ENCODE measurements around the gene GRM5.
"Not testable (repeated sequence)": the region's sequence is repeated elsewhere in the genome, so short reads cannot be mapped to it uniquely, and the experiment has no call there.

The GRM5 gene

DNA sequence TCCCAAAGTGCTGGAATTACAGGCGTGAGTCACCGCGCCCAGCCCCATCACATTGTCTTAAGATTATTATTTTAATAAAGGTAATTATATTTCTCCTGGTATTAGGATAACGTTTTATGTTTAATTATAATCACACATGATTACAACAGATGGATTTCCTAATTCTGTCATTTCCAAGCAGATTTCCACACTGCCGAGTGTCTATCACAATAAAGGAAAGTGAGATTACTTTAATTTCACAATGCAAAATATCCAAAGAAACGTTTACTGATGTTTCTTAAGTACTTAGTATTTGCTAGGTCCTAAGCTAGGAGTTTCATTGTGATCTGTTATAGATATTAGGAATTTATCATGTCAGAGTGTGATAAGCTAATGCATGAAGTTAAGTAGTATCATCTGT, 524.8 kb downstream of the GRM5 start:
- no peak for DNase-seq (ENCODE audit: low spot score)

DNA sequence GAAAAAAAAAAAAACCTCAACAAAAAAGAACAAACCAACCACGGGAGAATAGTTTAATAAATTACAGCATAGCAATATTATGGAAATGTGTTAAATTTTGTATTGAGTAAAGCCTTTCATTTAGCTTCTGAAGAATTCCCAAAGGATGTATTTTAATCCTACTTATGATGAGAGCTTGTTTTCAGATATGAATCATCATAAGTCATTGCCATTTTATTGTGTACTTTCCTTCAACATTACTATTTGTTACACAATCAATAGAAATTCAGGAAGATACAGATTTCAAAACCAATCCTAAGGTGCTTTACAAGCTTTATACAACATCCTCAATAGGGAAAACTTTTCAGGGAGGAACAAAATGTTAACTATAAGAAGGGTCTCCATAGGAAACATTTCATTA, 527.7 kb downstream of the GRM5 start:
- no peak for DNase-seq (ENCODE audit: low spot score)

DNA sequence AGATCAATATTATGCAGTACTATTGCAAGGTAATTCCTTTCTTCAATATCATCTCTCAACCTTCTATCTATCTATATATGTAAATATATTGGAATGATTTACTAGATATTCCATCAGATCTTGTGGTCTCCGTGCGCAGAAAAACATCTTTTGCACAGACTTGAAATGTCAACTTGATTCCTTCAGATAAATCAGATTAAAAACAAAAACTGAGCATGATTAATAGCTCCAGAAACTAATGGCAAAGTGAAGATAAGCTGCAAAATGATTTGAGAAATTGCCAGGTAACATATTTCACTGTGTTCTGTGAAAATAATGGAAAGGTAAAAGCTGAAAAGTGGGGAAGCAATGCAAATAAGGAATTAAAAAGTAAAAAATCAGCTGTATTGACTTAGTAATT, 528.2 kb downstream of the GRM5 start:
- DNase-seq (ENCODE audit: low spot score) = no peak

DNA sequence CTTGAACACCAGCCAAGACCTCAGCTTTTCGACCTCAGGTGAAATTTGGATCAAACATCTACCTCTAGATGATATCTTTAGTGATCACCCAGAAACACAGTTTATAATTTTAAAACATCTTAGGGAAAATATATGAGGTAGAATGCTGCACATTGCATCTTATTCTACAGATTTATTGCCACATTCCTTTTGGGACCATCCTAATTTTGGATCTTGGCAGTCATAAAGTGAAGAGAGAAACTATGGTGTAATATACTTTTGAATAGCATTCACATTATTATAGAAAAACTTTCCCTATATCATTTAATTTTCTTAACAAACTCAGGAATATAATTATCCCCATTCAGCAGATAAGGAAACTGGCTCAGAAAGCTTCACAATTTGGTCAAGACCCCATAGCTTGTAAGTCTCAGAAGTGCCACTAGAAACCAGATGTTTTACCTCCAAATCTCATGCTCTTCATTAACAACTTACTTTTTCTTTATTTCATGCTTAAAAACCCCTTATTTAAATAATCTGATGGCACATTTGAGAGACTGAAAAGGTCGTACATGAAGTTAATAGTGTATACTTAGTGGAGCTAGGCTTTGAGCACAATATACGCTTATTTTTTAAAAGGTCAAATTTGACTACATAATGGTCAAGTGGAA, 529.0 kb downstream of the GRM5 start:
- no peak for DNase-seq (ENCODE audit: low spot score)

DNA sequence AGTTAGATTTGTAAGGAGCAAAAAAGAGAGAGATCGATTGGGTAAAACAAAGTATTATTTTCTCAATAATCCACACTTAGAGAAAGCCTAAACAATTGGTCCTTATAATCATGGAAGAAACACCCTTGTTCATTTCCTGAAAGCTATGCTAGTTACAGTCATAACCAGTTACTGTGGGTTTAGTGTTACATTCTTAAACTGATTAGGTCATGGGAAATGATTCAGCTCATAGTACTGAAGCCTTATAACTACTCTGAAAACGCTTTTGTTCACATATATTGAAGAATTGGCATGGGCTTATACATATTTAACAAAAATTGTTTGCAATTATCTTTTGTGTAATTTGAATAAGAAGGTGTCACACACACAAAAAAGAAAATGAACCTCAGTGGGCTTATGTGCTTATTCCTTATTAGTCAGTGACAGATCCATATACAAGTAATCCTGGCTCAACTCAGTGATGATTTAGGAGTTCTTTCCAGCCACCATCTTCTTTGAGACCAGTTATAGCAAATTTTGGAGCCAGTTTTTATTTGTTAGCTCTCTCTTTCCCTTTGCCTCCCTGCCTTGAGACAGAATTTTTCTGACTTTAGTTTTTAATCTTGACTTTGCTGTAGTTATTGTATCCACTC, 529.8 kb downstream of the GRM5 start:
- DNase-seq (ENCODE audit: low spot score) = no peak

DNA sequence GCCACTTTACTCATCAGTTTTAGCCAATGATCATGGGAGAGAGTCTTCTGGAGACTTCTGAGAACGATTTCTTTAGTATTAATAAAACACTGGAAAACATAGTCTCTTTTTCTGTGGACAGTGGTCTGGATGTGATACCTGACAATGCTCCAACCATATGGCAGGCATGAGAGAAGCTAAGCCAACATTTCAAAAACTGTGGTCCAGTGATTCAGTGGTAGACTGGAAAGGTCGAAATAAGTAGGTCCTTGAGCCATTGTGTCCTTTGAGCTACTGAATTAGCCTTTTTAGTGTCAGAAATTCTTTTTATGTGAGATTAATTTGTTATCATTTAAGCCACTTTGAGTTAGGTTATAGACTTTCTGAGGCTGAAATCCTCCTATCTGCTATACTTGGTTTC, 530.5 kb downstream of the GRM5 start:
- no peak for DNase-seq (ENCODE audit: low spot score)

DNA sequence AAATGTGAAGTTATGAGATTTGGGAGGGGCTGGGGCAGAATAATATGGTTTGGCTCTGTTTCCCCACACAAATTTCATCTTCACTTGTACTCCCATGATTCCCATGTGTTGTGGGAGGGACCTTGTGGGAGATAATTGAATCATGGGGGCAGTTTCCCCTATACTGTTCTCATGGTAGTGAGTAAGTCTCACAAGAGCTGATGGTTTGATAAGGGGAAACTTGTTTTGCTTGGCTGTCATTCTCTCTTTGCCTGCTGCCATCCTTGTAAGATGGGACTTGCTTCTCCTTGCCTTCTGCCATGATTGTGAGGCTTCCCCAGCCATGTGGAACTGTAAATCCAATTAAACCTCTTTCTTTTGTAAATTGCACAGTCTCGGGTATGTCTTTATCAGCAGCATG, 531.1 kb downstream of the GRM5 start:
- DNase-seq (ENCODE audit: low spot score) = not testable (repeated sequence)

DNA sequence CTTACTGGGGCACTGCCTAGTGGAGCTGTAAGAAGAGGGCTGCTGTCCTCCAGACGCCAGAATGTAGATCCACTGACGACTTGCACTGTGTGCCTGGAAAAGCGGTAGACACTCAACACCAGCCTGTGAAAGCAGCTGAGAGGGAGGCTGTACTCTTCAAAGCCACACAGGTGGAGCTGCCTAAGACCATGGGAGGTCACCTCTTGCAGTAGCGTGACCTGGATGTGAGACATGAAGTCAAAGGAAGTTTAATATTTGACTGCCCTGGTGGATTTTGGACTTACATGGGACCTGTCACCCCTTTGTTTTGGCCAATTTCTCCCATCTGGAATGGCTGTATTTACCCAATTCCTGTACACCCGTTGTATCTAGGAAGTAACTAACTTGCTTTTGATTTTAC, 531.6 kb downstream of the GRM5 start:
- no peak for DNase-seq (ENCODE audit: low spot score)

DNA sequence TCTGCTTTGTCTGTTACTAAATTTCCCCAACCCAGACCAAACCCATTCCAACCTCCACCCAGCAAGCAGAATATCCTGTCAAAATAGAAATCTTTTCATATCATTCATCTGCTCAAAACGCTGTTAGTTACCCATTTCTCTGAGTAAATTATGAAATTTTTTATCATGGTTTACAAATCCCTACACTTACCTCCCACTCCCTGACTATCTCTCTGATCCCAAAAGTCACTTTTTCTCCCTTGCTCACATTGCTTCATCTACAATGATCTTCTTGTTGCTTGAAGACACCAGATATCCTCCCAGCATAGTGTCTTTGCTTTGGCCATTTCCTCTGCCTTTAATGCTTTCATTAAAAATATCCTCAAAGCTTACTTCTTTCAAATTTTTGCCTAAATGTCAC, 532.8 kb downstream of the GRM5 start:
- no peak for DNase-seq (ENCODE audit: low spot score)

DNA sequence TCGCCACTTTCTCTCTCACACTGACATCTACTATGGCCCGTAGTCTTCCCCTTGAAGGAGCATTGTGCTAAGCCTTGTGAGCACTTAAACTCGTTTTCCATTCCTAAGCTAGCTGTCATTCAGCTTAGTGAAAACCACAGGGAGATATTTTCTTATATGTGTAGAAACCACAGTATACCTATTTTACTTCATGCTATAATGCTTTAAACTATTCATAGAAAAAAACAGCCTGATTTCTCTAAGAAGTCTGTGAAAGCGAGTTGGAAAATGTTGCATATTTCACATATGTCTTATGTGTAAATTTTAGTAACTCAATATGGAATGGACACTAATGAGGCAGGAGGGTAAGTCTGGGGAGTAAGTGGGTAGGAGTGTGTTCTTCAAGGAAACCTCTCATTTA, 534.0 kb downstream of the GRM5 start:
- no peak for DNase-seq (ENCODE audit: low spot score)

DNA sequence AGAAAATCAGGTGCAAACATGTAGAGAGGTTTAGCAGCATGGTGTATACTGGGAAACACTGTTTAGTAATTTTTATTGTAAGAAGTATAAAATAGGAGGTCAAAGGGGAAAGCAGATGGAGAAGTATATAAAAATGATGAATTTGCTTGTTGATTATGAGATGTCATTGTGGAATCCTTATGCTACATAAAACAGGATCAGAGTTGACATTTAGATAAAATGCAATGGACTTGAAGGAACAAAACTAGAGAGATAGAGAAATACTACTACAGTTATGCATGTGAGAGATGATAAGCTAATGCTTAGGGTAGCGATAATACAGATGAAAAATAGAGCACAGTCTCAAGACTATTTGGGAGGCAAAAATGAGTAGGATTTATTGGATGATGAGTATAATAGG, 536.4 kb downstream of the GRM5 start:
- no peak for DNase-seq (ENCODE audit: low spot score)

DNA sequence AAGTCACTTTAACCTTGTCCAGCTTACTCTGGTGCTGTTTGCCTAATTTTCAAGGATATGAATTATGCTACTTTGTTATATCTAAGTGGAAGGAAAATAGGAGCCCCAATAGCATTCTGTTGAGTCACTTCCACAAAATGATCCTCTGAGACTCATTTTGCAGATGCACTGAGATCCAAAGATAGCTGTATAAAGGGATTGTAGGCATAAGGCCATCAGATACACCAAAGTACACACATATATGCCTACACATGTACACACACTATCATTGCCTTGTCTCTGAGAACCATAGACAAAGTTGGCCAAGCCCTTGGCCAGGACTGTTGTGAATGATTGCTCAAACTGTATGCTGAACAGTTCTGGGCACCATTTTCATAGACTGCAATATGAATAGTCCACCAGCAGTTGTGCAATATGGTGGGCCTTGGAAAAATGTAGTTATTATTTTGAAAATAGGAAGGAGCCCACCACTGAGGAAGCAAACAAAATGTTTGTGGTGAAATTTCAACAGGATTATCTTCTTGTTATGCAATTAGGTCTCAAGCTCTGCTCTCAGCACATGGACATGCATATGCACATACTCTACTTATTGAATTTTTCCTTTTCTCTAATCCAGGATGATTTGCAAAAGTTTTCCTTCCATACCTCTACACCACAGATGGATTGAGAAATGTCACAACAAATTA, 542.3 kb downstream of the GRM5 start:
- DNase-seq (ENCODE audit: low spot score) = no peak

DNA sequence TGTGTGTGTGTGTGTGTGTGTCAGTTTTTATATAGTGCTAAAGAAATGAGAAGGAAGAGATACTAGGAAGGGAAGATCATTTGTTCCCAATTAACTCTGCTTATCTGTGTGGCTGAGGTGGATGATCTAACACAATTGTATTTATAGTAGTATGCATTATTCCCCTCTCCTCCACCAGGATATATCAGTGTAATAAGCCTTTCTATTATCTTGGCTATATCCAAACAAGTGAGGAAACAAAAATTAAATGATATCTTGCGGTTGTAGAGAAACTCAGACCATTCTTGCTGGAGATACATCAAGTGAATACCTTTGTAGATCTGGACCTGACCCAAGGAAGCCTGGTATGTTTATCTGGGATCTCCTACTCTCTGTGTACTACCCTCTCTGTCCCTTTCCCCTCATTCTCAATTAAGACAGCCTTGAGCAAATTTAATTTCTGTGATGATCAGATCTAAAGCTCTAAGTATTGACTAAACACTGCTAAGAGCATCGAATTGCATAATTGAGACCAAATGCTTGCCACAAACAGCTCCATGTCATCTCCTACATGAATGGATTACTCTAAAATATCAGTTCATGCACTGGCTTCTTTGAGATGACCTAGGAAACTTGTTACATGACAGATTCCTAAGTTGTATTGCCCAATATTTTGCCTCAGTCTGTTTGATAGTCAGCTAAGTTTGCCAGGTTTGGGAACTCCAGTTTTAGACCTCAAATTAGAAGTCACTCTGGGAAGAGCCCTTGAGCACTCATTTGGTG, 543.0 kb downstream of the GRM5 start:
- no peak for DNase-seq (ENCODE audit: low spot score)

DNA sequence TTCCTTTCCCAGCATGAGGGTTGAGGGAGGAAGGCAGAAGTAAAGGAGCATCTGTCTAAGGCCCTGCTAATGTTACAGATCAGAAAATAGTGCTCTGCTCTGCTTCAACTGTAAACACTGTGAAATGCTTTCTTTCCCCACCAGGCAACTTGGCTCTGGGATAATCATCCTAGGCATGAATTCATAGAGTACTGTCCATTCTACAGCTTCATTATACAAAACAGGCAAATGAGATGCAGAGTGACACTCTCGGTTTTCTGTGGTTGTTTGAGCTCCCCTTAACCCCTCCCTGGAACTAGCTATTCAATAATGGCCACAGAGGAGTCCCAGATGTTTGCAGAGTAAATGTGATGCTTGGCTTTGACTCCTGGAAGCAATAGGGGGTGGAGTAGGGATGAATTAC, 544.0 kb downstream of the GRM5 start:
- no peak for DNase-seq (ENCODE audit: low spot score)

DNA sequence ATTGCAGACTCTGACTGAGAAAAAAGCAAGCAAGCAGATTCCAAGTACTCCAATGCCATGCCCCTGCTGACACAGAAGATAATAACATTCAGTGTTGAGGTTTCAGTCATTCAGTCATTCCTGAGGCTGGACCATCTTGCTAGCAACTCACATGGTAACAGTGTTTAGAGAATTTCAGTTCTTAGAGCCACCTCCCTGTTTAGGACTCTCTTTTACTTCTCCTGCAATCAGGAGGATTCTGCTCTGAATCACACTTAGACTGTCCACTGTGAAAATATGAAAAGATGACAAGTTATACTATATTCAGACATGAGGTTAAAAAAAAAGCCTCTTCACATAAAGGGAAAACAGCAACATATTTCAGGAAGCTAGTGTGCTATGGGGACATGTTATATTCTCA, 544.4 kb downstream of the GRM5 start:
- DNase-seq (ENCODE audit: low spot score) = no peak

DNA sequence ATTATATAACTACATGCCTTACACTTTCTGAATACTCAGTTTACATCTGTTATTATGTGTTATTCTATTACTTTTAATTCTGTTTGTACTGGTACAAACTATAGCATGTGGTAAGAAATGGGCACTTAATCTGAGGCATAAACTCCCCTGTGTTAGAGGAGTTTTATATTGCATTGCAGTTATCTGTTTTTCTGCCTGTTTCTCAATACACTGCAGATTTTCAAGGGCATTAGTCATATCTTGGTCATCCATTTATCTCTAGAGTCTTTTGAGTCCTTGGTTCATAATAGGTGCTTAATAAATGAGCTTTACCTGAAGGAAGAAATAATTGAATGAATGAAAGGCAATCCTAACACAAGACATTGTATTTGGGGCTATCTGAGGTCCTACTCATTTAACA, 545.4 kb downstream of the GRM5 start:
- DNase-seq (ENCODE audit: low spot score) = no peak

DNA sequence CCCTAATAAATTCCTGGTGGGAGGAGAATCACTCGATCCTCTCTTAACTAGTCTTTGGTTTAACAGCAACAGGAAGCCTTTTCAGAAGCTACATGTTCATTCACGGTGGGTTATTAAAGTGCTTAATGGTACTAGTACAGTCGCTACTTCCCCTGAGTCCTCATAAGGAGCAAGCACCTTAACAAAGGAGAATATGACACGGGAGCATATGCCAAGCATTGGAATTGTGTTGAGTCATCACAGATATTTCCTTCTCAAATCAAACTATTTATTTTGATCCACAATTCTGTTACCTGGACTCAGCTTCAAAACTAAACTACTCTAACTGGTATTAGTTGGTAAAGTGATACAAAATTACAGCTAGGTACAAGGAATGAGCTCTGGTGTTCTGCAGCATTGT, 550.8 kb downstream of the GRM5 start:
- DNase-seq (ENCODE audit: low spot score) = no peak

DNA sequence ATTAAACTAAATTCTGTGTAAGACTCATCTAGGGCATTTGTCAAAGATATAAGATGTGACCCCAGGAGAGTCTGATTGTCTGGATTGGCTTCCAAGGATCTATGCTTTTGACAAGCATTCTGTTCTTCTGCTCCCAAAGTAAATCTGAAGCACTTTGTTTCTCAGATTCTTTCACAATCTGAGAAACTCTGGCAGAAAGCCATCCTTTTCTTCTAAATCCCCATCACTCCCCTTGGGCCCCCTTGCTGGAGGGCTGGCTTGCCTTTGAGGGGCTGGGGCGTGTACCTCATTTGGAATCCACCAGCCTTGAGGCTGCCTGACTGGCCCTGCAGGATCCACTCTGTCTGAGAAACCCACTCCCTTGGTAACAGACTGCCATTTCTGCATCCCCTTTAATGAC, 554.8 kb downstream of the GRM5 start:
- DNase-seq (ENCODE audit: low spot score) = no peak

DNA sequence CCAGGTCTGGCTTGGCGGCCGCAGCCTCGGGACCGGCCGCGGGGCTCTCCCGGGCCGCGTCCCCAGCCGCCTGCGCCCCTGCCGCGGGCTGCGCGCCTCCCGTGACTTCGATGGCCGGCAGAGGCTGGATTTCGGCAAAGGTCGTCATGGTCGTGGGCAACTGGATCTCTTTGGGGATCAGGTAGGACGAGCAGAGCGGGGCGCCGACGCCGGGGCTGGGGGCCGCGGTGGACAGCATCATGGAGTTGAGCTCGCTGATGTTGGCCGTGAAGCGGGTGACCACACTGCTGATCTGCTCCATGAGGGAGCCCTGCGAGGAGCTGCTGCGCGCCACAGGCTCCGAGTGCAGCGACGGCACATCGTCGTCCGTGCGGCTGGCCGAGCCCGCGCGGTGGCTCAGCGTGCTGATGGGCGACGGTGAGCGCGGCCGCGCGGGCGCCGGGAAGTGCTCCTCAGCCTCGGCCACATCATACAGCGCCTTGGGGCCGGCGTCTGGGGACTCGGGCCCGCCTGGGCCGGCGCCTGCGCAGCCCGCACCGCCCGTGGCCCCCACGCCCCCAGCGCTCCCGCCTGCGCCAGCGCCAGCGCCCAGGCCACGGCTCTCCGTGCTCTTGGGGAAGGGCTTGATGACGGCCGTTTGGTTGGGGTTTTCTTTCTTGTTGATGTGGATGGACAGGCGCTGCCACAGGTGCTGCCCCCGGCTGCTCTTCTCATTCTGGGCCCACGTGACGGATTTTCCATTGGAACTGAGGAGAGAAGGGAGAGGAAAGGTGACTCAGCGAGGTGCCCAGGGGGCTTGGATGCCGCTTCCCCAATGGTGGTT, 556.8 kb downstream of the GRM5 start:
- no peak for DNase-seq (ENCODE audit: low spot score)

DNA sequence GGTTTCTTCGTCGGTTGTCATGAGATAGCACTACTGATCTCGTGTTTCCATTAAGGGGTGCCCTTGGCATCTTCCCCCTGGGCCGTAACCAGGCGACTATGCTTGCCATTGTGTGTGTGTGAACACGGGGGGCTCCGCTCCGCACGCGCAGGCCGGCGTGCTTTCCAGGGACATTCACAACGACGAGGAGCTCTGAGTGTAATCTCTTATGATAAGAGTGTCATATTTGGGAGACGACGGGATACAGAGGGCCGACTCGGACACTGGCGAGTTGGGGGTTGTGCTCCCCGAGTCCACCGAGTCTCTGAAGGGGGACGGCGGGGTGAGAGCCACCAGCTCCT, 557.4 kb downstream of the GRM5 start:
- DNase-seq (ENCODE audit: low spot score) = no peak

DNA sequence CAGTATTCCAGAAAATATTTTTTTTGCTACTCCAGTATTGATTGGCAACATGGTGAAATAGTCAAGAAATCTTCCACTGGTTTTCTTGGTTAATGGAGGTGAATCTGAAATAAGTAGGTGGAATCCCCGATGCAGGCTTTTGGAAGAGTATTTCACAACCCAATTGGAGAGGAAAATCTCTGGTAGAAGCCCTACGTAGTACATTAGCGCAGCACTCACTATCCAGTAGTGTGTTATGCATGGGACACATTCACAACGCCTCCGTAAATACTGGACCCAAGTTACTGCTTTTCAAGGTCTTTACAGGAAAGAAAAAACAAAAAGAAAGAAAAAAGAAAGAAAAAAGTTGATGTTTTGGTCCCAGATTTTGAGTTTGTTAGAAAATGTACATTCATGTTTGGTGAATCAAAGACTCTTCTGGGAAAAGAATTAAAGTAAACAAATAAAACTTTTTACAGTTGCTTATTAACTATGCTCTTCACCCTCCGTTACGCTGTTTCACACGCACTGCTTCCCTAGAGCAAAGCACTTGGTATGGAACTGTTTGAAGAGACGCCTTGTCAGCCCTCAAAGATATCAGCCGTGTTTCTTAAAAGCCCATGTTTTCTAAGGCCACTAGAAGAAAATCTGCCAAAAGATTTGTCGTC, 557.9 kb downstream of the GRM5 start:
- no peak for DNase-seq (ENCODE audit: low spot score)

DNA sequence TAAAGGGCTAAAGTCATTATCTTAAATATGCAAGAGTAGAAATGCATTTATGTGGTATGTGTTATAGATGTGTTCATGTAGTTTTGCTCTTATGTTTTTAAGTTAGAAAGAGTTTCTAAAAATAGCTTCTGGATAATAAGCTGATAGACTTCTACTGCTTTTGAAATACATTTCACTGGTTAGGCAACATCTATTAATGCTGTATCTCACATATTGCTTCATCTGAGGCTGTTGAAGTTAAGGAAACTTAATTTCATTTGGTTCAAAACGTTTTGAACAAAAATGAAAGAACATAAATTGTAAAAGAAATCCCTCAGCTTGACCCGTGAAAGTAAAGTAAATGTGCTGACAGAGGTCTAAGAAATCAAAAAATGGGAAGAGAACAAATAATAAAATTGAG, 564.2 kb downstream of the GRM5 start:
- DNase-seq (ENCODE audit: low spot score) = no peak

Data from germinal center (tissue), 1 donor.